GM23248 (cell line): ENCODE results near the gene STIM2. TPM values are rescaled to one million over a fixed set of nuclear protein-coding genes. Genes with fewer than 3 reads are reported as not detected.

ENCODE experiments used
- DNase-seq: peaks from one replicate; pipeline ENCODE4 v3.0.0-alpha.2; 2015
- H2AFZ ChIP-seq: fragments of 200-600 bp; sonication (generic); 2 replicates; pipeline ENCODE4 v1.6.1; 2016; ENCODE audit warnings: antibody characterized with exemption
- H3F3A ChIP-seq: fragments of 200-600 bp; sonication (generic); 2 replicates; pipeline ENCODE4 v1.6.1; 2016; ENCODE audit warnings: mild to moderate bottlenecking, antibody characterized with exemption, mixed run types; ENCODE audit not compliant: insufficient read depth
- H3K27ac ChIP-seq: fragments of 200-600 bp; sonication (generic); 2 replicates; pipeline ENCODE4 v1.5.1; 2016; ENCODE audit warnings: mild to moderate bottlenecking
- H3K27me3 ChIP-seq: fragments of 200-600 bp; sonication (generic); replicated peaks from 2 replicates; pipeline ENCODE4 v1.6.1; 2016; ENCODE audit warnings: mild to moderate bottlenecking; ENCODE audit not compliant: insufficient read depth
- H3K36me3 ChIP-seq: fragments of 200-600 bp; sonication (generic); 2 replicates; pipeline ENCODE4 v1.6.1; 2016; ENCODE audit warnings: low read depth, mild to moderate bottlenecking
- H3K4me1 ChIP-seq: fragments of 200-600 bp; sonication (generic); 2 replicates; pipeline ENCODE4 v1.6.1; 2016; ENCODE audit warnings: mild to moderate bottlenecking; ENCODE audit not compliant: insufficient read depth
- H3K4me2 ChIP-seq: fragments of 200-600 bp; sonication (generic); one replicate; pipeline ENCODE4 v1.6.1; 2016; ENCODE audit warnings: mild to moderate bottlenecking; ENCODE audit not compliant: unreplicated experiment
- H3K4me3 ChIP-seq: fragments of 200-600 bp; sonication (generic); 2 replicates; pipeline ENCODE4 v1.5.1; 2016; ENCODE audit warnings: mild to moderate bottlenecking
- H3K79me2 ChIP-seq: fragments of 200-600 bp; sonication (generic); 2 replicates; pipeline ENCODE4 v1.6.1; 2016; ENCODE audit warnings: mild to moderate bottlenecking; ENCODE audit not compliant: insufficient read depth
- H3K9ac ChIP-seq: fragments of 200-600 bp; sonication (generic); 2 replicates; pipeline ENCODE4 v1.6.1; 2016; ENCODE audit warnings: mild to moderate bottlenecking
- H3K9me2 ChIP-seq: fragments of 200-600 bp; sonication (generic); 2 replicates; pipeline ENCODE4 v1.6.1; 2016; ENCODE audit warnings: mixed run types, mild to moderate bottlenecking, moderate library complexity; ENCODE audit not compliant: insufficient read depth
- H3K9me3 ChIP-seq: fragments of 200-600 bp; sonication (generic); one replicate; pipeline ENCODE4 v1.6.1; 2017; ENCODE audit warnings: low read depth
- H4K20me1 ChIP-seq: fragments of 200-600 bp; sonication (generic); 2 replicates; pipeline ENCODE4 v1.6.0; 2016; ENCODE audit not compliant: insufficient read depth
- EZH2 ChIP-seq: fragments of 200-600 bp; sonication (generic); IDR thresholded peaks from 2 replicates; pipeline ENCODE4 v1.6.1; 2018; ENCODE audit warnings: antibody characterized with exemption, mild to moderate bottlenecking; ENCODE audit not compliant: insufficient read depth, poor library complexity, severe bottlenecking
- EZH2phosphoT487 ChIP-seq: fragments of 200-600 bp; sonication (generic); IDR thresholded peaks from 2 replicates; pipeline ENCODE4 v1.6.1; 2018; ENCODE audit warnings: antibody characterized with exemption, moderate library complexity, mild to moderate bottlenecking, low read depth; ENCODE audit not compliant: insufficient read depth
- WGBS, 2 experiments: methylation state at CpG; one replicate each; pipeline ENCODE4 v1.1.6; 2015 to 2017; ENCODE audit warnings: low lambda C conversion rate in 2 of 2, low coverage in 1 of 2; ENCODE audit errors: missing lambda C conversion rate in 2 of 2; 5-methylcytosine and 5-hydroxymethylcytosine counted together
- in situ Hi-C: fragments of 300-500 bp; cut with MboI; formaldehyde crosslinking; loops from 2 replicates; pipeline ENCODE4 v1.15.0; 2020
- polyA plus RNA-seq: library from polyadenylated mRNA; unstranded; fragments of >200 nt; fragmentation: Nextera tagmentation; extraction: Ambion mirVana; gene quantifications from 2 replicates; pipeline ENCODE4 v1.2.1, GENCODE V29; 2016
- total RNA-seq: library from RNA; depleted of rRNA; stranded (reverse); fragments of >200 nt; shearing (Covaris generic); gene quantifications from 2 replicates; pipeline ENCODE4 v1.2.3, GENCODE V29; 2014

Gene STIM2
- total and polyA plus RNA-seq, 2 experiments from 2014 or later, result 10.8 to 13.8 TPM

DNA sequence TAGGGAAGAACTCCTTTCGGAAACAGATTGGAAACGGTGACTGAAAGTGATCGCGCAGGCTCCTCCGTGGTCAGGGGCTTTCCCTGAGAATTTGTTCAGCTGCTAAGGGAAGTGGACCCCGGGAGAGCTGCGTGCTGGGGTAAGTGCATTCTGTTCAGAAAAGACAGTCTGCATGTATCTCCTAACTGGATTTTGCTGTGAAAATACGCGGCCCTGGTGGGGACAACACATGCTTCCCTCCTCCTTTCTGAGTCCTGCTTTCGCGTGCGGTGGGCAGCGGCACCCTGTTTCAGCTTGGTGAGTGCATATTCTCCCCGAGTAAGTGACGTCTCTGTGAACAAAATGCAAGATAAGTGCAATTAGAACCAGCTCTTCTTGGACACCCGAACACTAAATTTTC is 195.6 kb downstream of the STIM2 start:
- in situ Hi-C loops, result no loop called here
- H4K20me1 ChIP-seq, result no peaks in the 10 kb centered on the region
- H3K4me1 ChIP-seq, result no peaks in the 10 kb centered on the region
- TF ChIP-seq EZH2phosphoT487 (no peak), EZH2 (no peak)
- 71 to 72% methylated on average over 16 of the region's 16 CpGs for WGBS, 2 experiments
- H3K9me2 ChIP-seq, result no peaks in the 10 kb centered on the region
- H3K27me3 ChIP-seq, result peaks cover 35% of the 10 kb centered on the region
- H3K9ac ChIP-seq, result no peak overlapping the region
- H3K27ac ChIP-seq, result no peak overlapping the region
- no peaks in the 10 kb centered on the region for H3F3A ChIP-seq
- no peak overlapping the region for H3K4me3 ChIP-seq
- no peak for DNase-seq
- no peaks in the 10 kb centered on the region for H3K9me3 ChIP-seq
- no peaks in the 10 kb centered on the region for H3K79me2 ChIP-seq
- H2AFZ ChIP-seq, result no peak overlapping the region
- no peak overlapping the region for H3K4me2 ChIP-seq
- H3K36me3 ChIP-seq, result no peaks in the 10 kb centered on the region

DNA sequence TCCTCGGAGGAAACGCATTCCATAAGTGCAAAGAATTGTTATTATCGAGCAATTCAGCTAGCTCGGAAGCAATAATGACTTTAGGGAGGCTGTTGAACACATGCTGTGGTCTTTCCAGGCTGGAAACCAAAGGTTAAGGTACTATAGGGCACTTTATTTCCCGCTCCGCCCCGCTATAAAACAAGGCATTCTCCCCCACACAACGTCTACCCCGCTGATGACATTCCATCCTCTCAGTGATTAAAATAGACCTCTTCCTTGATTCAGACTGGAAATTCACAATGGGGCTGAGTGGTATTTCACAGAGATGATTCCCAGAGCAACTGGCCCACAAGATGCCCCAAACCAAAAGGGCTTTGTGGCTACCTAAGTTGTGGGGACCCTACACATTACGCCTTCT is 196.4 kb downstream of the STIM2 start:
- H3K27ac ChIP-seq, result no peak overlapping the region
- no peak for DNase-seq
- no peak for TF ChIP-seq EZH2
- no peaks in the 10 kb centered on the region for H3K36me3 ChIP-seq
- H2AFZ ChIP-seq, result no peak overlapping the region
- no peaks in the 10 kb centered on the region for H3F3A ChIP-seq
- no peak overlapping the region for H3K4me2 ChIP-seq
- H3K9me3 ChIP-seq, result no peaks in the 10 kb centered on the region
- peaks cover 32% of the 10 kb centered on the region for H3K27me3 ChIP-seq
- H3K9me2 ChIP-seq, result no peaks in the 10 kb centered on the region
- no peak overlapping the region for H3K9ac ChIP-seq
- no peaks in the 10 kb centered on the region for H3K79me2 ChIP-seq
- no peaks in the 10 kb centered on the region for H3K4me1 ChIP-seq
- H4K20me1 ChIP-seq, result no peaks in the 10 kb centered on the region
- no peak overlapping the region for H3K4me3 ChIP-seq
- in situ Hi-C loops, result no loop called here
- 71 to 72% methylated on average over 10 of the region's 10 CpGs for WGBS, 2 experiments

DNA sequence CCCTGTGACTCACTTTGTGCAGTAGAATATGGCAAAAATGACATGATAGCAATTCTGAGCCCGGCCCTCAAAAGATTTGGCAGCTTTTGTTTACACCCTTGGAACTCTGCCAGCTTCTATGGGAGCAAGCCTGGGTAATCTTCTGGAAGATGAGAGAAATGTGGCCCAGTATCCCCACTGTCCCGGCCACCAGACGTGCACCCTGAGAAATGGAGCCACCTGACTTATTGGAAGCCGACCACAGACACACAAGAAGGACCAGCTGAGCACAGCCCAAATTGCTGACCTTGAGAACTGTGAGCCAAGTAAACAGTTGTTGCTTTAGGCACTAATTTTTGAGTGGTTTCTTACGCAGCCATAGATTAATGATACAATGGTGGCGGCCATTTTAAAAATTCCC is 197.0 kb downstream of the STIM2 start:
- WGBS, 2 experiments, result 58 to 59% methylated on average over 6 of the region's 6 CpGs
- no peak overlapping the region for H3K4me2 ChIP-seq
- H3K9me2 ChIP-seq, result no peaks in the 10 kb centered on the region
- H3K36me3 ChIP-seq, result no peaks in the 10 kb centered on the region
- DNase-seq, result no peak
- no peaks in the 10 kb centered on the region for H4K20me1 ChIP-seq
- no peak for TF ChIP-seq EZH2
- no peak for TF ChIP-seq EZH2phosphoT487
- no peaks in the 10 kb centered on the region for H3K4me1 ChIP-seq
- H3F3A ChIP-seq, result no peaks in the 10 kb centered on the region
- no peak overlapping the region for H3K27ac ChIP-seq
- in situ Hi-C loops, result no loop called here
- no peak overlapping the region for H3K9ac ChIP-seq
- H3K79me2 ChIP-seq, result no peaks in the 10 kb centered on the region
- no peaks in the 10 kb centered on the region for H3K9me3 ChIP-seq
- H3K27me3 ChIP-seq, result peaks cover 33% of the 10 kb centered on the region
- no peak overlapping the region for H2AFZ ChIP-seq
- H3K4me3 ChIP-seq, result no peak overlapping the region

DNA sequence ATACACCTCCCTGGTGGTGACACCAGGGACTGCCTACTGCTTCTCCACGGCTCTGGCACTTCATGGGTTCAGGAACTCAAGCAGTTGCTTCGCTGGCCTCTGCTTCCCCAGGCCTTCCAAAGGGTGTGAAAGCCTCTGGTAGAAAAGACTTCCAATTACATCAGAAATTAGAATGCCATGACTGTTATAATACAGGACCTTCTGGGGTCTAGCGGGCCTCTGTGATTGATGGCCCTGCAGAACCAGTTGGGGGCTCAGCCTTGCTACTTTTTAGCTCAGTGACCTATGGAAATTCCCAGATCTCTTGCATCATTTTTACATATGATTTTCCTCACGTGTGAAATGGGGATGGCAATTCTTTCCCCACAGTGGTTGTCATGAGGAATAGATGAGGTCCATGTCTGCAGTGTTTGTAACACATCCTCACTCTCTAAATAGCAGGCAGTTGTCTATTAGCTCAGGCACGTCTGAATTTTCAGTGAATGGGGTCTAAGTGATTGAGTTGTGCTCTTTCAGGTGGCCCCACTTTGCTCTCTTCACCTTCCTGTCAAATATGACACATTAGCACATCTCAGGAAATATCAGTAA is 198.3 kb downstream of the STIM2 start:
- H3K27me3 ChIP-seq, result peaks cover 26% of the 10 kb centered on the region
- no peak for DNase-seq
- no peaks in the 10 kb centered on the region for H3F3A ChIP-seq
- H2AFZ ChIP-seq, result no peak overlapping the region
- H3K27ac ChIP-seq, result no peak overlapping the region
- in situ Hi-C loops, result no loop called here
- TF ChIP-seq EZH2, result no peak
- TF ChIP-seq EZH2phosphoT487, result no peak
- H3K4me3 ChIP-seq, result no peak overlapping the region
- no peak overlapping the region for H3K9ac ChIP-seq
- H3K4me1 ChIP-seq, result no peaks in the 10 kb centered on the region
- H4K20me1 ChIP-seq, result no peaks in the 10 kb centered on the region
- H3K4me2 ChIP-seq, result no peak overlapping the region
- no peaks in the 10 kb centered on the region for H3K36me3 ChIP-seq
- no peaks in the 10 kb centered on the region for H3K9me2 ChIP-seq
- H3K9me3 ChIP-seq, result no peaks in the 10 kb centered on the region
- WGBS, 2 experiments, result 13 to 17% methylated on average over 5 of the region's 5 CpGs
- H3K79me2 ChIP-seq, result no peaks in the 10 kb centered on the region

DNA sequence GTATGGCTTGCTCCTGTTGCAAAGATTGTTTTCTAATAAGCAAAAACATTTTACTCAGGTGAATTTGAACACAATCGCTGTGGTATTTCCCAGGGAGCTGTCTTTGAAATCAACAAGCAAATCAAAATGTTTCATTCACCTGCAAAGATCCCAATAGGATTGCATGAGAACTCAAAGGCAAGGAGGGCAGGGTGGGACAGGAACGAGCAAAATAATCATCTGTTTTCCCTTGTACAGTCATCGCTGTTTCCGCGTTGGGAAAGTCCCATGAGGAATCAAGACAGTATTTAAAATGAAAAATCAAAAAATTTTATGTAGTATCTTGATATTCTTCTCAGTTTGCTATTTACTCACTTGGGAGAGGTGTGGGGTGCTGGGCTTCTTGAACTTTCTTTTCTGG is 198.8 kb downstream of the STIM2 start:
- H3K9ac ChIP-seq, result no peak overlapping the region
- H3K27me3 ChIP-seq, result peaks cover 20% of the 10 kb centered on the region
- H3K36me3 ChIP-seq, result no peaks in the 10 kb centered on the region
- no peak overlapping the region for H3K4me3 ChIP-seq
- H3K79me2 ChIP-seq, result no peaks in the 10 kb centered on the region
- no peak overlapping the region for H3K4me2 ChIP-seq
- no peaks in the 10 kb centered on the region for H3K4me1 ChIP-seq
- in situ Hi-C loops, result no loop called here
- H4K20me1 ChIP-seq, result no peaks in the 10 kb centered on the region
- TF ChIP-seq EZH2, result no peak
- no peak for TF ChIP-seq EZH2phosphoT487
- 8 to 9% methylated on average over 5 of the region's 5 CpGs for WGBS, 2 experiments
- peak; percentile 12 for DNase-seq
- H3F3A ChIP-seq, result no peaks in the 10 kb centered on the region
- no peaks in the 10 kb centered on the region for H3K9me3 ChIP-seq
- no peaks in the 10 kb centered on the region for H3K9me2 ChIP-seq
- no peak overlapping the region for H3K27ac ChIP-seq
- no peak overlapping the region for H2AFZ ChIP-seq
